AG10803 (cell line): Measurements from ENCODE around the gene SRGAP2.
"Not testable (repeated sequence)": the region's sequence is repeated elsewhere in the genome, so short reads cannot be mapped to it uniquely, and the experiment has no call there.

Source experiments
- DNase-seq: peaks from one replicate; pipeline ENCODE4 v3.0.0; 2010; ENCODE audit warnings: low read depth
- H3K4me3 ChIP-seq: 2 replicates; pipeline ENCODE4 v1.5.1; 2011; ENCODE audit warnings: mild to moderate bottlenecking, low read length, control low read depth

SRGAP2 gene

DNA sequence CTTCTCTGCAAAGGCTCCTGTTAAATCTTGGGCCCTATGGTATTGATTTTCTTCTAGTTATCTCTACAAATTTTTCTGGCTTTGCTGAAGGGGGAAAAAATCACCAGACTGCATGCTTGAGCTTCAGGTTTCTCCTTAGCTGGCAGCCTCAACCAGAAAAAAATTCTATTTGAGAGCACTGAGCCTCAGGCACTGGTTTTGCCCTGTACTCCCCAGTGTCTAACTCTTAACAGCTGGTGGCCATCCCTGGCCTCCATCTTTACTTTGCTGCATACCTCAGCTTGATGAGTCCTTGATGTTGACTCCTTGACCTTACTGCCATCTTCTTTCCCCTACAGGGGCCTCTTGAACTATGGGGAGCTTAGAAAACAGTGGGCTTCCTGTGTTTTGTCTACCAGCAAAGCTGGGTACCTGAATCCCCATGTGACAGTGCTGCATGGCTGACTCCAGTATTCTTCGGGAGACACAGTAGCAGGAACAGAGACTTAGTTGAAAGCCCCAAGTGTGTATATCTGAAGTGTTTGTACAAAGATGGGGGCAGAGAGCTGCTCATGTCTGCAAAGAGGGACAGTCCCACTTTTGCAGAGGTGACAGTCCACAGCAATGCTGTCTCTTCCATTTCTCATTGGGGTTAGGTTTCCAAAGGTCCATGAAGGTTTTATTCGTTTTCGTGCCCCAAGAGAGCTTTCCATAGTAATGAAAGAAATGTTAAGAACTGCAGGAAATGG is 31.0 kb downstream of the SRGAP2 start:
- DNase-seq, H3K4me3 ChIP-seq: not testable (repeated sequence)

DNA sequence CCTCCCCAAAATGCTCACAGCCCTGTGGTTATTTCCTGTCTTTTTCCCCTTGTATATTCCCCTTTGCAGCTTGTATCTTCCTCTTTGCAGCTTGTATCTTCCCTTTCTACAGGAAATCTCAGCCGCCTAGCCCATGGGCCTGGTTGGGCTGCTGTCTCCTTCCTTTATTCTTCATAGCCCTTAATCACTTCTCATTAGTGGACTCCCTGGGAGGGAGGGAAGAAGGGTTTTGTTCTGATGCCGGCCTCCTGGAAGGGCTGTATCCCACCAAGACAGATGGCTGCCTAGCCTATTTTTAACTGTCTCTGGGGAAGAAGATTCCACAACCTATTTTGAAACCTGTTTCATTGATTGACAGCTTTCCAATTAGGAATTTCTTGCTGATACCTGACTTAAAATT is 31.8 kb downstream of the SRGAP2 start:
- H3K4me3 ChIP-seq, DNase-seq: not testable (repeated sequence)

DNA sequence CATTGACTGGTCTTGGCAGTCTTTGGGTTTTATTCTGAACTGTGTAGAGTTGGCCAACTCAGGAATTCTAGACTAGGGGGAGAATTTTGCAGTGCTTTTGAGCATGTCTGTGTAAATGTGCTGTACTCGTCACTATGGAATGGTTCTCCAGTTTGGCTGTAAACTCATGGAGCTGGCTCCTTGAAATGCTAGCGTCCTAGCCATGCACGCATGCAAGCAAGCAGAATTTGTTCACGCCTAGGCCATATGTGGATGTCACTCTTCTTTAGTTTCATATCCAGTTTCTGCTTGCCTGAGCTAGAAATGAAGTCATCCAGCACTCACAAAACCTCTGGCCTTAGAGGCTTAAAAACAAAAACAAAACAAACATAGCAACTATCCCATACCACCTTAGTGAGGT is 36.9 kb downstream of the SRGAP2 start:
- H3K4me3 ChIP-seq = not testable (repeated sequence)
- DNase-seq = peak; percentile 93

DNA sequence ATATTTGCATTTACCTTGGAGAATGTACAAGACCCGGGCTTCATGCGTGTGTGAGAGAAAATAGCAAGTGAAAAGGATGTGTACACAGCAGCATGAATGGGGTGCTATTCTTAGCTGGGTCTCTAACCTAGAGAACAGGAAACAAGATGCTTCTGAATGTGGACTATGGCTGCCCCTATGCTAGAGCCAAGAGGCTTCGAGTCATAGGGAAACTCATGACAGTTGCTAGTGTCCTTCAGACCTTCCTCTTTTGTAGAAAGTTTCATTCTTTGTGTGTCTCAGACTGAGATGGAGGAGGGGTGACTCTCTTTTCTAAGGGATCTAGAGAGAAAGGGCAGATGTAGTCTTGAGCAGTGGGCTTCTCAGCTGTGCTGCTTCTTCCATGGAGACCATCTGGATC is 40.0 kb downstream of the SRGAP2 start:
- H3K4me3 ChIP-seq, DNase-seq: not testable (repeated sequence)

DNA sequence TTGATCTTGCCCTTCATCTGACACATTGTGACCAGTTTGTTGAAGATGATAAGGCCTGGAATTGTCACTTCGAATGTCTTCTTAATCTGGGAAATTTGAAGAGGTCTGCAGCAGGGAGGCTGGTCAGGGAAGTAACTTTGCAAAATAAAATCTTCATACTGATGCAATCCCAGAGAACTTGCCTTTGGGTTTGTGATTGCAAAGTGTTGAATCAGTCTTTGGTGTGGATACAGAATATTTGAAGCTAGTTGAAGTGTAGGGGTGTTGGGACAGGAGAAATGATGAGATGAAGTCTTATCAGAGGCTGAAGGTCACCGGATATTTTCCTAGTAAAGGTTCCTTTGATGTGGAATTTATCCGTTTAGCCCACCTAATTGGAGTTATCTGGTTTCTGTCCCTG is 42.1 kb downstream of the SRGAP2 start:
- not testable (repeated sequence) for H3K4me3 ChIP-seq, DNase-seq

DNA sequence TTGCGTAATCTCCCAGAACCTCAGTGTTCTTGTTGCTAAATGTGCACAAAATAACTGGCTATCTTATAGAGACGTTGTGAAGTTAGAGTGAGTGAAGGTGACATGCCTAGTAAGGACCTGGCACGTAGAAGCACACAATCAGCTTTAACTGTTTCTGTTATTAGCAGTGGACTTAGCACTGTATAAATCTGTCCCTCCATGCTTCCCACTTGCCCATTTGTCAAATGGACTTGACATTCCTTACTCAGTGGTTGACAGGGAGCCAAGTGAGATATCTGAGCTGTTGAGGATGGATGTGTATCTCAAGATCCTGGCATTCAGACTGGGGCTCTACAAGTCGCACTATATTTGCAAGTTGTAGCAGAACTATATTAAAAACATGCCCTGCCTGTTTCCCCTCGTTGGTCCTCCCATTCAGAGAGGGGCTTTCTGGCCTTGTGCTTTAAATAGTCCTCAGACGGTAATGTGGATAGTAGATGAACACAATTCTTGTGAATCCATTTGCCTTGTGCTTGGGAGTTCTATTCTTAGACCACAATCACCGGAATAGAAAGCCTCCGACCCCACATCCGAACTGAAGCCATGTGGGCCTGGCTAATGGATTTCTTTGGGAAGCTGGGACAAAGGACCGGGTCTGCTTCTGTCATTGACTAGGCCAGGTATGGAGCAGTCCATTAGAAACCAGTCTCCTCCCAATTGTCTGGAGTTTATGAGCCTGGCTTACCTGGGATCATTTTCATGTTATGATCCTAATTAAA is 43.0 kb downstream of the SRGAP2 start:
- H3K4me3 ChIP-seq, DNase-seq: not testable (repeated sequence)

DNA sequence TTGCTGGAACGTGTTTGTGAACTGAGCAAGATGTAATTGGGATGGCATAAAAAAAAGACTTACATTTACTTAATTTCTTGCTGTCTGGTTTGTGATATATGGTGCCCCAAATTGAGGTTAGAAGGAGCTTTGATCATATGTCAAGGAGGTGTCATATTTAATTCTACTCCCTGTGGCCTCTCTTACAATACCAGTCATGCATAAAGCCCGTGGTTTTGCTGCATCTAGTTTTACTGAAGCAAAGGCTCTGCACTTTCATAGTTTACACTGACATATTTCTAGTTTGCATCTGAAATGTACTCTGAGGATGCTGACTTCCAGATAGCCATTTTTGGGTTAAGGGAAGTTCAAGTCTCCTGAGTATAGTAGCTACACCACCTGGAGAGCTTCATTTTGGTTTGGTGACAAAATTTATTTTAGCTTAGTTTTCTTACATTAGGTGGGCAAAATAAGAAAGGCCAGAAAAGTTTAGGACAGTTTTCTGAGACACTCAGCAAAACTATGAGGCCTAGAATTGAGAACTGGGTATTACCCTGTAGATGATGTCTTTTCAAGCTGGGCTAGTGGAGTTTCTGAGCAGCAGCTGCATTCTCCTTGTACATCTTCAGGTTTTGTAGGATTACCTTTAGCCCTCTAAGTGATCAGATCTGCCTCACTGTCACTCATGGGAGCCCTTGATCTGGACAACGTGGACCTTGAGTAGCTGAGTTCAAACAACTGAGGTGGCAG is 47.8 kb downstream of the SRGAP2 start:
- H3K4me3 ChIP-seq, DNase-seq: not testable (repeated sequence)

DNA sequence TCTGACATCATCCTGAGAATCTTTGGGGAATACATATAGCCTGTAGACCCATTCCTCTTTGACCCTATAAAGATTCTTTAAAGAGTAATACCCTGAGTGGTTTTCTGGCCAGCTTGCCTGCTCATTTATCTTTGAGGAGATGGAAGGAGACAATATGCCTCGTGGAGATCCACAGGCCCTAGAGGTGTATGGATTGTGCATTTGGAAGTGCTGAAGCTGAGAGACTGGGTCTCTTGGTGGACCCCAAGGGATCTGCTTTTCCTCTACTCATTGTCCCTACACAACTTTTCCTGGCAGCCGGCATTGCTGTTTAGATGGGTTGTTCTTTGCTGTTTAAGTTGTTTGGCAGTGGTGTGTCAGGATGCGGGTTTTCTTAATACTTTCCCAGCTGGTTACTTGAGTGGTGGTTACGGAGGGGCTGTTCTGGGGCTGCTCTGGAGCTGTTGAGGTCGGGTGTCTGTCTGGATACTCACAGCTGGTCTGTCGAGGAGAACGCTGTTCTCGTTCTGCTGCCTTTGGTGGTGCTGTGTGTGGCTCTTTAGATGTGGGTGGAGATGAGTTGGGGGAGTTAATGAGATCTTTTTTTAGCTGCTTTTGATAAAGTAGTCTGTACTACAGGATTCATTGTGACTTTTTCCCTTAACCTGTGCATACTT is 49.5 kb downstream of the SRGAP2 start:
- not testable (repeated sequence) for H3K4me3 ChIP-seq
- peak; percentile 58 for DNase-seq
